CD4-positive, alpha-beta T cell treated with Interleukin-15 for 4 hours (primary cell): ENCODE results near the gene BTBD3.

Source experiments
- DNase-seq: peaks from one replicate; pipeline ENCODE4 v3.0.0-alpha.2; 2020; ENCODE audit warnings: low spot score

BTBD3 gene

DNA sequence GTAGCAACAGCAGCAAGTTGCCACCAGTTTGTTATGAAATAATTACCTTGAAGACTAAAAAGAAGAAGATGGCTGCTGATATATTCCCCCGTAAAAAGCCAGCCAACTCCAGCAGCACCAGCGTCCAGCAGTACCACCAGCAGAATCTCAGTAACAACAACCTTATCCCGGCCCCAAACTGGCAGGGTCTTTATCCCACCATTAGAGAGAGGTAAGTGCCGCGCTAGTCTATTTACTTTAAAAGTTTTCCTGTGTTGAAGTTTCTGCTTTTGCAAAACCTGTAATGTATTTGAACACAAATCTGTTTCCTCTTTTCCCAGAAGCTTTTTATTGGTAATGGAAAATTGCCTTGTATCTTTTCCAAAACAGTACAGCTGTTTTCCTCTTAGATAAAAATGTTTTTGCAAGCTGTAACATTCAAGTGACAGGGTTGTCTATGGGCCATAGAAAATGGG, 725 bp downstream of the BTBD3 start:
- no peak for DNase-seq

DNA sequence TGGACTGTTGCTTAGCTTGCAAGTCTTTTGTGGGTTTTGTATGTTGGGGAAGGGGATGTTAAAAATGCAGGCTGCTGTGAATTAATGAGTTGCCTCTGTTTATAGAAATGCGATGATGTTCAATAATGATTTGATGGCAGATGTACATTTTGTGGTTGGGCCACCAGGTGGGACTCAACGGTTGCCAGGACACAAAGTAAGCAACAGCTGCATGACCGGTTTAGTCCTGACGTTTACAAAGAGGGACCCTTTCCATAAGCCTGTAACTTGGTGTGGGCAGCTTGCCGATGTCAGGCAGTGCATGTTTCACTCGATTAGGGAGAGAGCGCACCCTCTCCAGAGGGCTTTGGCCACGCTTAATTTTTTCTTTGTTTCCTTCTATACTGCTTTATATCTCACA, 1.3 kb downstream of the BTBD3 start:
- DNase-seq: no peak

DNA sequence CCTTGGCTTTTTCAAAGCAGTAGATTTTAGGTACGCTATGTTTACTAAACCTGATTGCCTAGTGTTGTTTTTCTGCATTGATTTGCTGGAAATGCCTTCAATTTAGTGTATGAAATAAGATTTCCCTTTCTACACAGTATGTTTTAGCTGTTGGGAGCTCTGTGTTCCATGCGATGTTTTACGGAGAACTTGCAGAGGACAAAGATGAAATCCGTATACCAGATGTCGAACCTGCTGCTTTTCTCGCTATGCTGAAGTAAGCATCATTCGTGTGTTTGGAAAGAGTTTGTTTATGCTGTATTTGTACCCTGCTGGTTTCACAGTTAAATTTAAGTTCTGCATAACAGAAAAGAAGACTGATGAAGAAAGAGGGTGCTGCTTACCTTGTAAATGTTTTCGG, 1.9 kb downstream of the BTBD3 start:
- no peak for DNase-seq

DNA sequence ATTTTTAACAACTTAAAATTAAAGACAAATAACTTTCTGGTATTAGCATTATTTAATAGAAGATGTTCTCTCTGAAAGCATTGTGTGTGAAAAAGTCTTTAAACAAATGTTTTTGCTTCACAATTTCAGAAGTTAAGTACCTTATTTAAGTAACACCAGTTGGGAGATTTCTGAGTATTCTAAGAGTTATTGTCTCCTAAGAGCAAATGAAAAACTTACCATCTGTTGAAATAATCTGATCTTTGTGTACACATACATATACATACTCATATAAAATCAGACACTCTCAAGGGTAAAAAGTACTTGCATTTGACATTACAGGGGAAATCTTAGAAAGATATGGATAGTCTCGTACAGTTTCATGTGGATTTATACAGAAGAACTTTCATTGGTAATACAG, 2.4 kb downstream of the BTBD3 start:
- DNase-seq: no peak

DNA sequence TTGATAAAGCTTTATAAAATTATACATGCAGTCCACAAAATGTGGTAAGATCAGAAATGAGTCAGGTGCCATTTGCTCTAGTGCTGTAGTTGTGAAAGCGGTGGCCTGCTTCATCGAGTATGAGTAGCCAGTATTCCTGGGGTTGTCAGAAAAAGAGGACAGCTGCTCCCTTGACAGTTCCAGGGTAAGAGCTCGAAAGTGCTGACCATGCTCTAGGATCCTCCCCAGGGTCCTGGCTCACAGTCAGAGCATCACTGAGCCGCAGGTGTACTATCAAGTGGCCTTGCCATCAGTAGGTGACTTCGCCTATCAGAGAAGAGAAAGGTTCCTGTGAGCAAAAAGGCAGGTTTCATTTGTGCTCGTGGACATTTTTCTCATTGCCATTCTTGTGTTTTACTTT, 3.6 kb downstream of the BTBD3 start:
- DNase-seq: no peak

DNA sequence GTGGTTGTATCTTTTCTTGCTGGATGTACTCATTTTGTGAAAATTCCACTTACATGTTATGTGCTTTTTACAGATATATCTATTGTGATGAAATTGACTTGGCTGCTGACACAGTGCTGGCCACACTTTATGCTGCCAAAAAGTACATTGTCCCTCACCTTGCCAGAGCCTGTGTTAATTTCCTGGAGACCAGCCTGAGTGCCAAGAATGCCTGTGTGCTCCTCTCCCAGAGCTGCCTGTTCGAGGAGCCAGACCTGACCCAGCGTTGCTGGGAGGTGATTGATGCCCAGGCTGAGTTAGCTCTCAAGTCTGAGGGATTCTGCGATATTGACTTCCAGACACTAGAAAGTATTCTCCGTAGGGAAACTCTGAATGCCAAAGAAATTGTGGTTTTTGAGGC, 4.9 kb downstream of the BTBD3 start:
- no peak for DNase-seq

DNA sequence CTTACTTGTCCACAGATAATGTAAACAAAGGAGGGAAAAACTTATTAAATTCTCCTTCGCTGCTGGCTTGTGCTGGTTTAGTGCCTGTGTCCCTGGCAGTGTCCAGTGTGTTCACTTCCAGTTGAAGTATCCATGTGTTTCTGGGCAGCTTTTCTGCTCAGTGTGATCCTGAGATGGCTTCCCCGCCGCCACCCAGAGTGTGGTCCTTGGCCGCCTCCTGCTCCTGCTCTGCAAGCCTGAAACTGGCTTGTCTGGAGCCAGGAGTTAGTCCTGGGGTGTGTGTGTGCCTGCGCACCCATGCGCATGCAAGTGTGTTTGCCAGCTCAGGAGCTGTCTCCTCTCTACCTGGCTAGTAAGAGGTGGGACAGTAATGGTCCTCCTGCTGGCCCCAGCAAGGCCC, 7.2 kb downstream of the BTBD3 start:
- DNase-seq: no peak

DNA sequence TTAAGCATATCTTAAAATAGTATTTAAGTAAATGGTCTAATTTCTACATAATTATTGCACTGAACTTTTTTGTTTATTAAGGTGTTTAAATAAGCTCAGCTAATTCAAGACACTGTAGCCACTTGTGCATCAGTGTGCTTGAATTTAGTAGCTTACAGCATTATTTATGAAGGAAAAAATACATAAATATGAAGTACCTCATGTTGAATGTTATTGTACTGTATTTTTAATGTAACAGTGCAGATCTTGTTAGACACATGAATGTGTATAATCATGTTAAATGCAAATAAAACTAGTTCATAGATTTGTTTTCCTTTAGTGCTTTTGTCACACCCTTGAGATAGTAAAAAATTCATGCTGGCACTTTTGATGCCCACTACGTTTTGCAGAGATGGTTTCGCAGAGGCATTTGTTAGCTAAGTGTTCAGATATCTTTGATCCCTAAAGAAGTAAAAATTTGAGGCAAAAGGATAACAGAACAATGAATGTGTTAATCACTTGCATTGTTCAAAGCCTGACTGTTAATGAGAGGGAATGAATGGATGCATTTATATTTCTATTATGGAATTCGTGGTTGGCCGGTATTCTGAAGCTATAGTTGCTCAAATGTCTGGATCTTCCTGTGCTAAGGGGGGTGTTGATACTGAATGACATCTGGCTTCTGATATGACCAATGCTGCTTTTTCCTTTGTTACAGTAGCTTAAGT, 8.8 kb downstream of the BTBD3 start:
- DNase-seq: no peak

DNA sequence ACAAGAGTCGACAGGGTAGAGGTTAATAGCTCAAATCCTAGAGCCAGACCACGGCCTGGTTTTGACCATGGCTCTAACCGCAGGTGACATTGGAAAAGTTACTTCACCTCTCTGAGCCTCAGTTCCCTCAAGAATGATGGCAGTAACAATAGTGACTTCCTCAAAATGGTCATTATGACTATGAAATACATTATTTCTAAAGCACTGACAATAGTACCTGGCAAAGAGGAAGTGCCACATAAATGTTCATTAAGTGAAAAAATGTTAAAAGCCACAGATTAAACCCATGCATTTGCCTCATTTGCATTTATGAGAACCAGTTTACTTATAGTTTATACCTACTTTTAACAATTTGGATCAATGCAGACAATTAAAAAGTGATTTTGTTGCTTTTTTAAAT, 12.3 kb downstream of the BTBD3 start:
- no peak for DNase-seq

DNA sequence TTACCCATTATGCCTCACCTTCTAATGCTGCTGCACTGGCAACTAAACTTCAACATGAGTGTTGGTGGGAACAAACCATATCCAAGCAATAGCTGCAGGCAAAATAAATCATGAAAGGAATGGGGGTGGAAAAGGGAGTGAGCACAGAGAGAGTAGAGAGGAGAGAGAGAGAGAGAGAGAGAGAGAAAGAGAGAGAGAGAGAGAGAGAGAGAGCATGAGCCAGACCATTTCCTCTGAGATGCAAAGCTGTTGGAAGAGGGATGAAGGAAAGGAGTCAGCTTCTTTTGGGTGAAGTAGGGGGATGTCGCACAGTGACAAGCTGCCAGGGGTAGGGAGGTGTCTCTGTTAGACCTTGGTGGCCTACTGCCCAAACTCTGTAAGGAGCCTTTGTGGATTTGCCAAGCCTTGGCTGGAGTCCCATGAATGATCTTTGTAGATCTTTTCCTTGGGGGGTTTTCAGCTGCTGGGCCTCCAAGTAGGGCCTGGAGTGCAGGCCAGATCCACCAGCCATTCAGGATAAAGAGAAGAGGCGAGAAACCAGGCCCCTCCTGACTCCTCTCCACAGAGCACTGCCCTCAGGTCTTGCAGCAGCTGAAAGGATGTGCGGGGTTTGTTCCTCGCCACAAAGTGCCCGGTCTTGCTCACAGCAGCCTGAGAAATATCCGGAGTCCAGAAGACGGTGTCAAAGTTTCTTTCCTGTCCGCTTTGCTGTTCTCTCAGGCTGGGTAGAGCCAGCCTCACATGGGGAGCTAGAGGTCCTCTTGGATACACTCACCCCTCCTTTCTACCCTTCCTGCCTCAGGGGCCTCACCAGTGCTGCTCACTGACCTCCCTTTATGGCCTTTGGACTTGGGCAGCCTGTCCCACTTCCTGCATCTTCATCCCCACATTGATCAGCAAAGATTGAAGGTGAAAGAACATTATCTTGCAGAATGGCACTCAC, 17.8 kb downstream of the BTBD3 start:
- DNase-seq: no peak

DNA sequence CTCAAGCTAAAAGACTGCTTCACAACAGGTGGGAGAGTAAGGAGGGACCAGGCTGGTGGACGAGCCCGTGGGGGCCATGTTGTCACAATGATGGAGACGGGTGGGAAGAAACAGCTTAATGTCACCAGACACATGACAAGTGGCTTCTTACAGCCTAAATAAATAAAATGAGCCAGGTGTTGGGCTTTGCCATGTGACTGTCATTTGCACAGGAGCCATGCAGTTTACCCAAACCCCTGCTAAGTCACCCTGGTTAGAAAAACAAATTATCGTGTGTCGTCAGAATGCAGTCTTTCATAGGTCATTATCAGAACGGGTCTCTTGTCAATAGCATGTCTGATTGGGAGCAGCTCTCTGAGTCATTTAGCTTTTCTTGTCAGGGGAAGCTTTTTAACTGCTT, 18.5 kb downstream of the BTBD3 start:
- no peak for DNase-seq

DNA sequence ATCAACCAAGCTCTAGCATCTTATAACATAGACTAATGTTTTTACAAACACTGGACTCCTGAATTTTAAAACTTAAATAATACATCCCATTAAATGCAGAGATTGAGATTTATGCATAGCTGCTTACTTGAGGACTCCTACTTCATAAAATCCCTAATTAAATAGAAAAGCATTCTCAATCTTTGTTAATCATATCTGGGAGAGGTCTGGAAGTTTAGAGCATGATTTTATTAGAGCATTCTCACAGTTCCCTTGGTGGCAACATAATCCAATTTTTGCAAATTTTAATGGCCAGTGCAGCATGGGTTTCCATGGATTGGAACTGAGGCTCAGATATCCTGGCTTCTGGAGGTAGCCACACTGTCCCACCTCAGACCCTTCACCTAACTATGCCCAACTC, 19.5 kb downstream of the BTBD3 start:
- no peak for DNase-seq

DNA sequence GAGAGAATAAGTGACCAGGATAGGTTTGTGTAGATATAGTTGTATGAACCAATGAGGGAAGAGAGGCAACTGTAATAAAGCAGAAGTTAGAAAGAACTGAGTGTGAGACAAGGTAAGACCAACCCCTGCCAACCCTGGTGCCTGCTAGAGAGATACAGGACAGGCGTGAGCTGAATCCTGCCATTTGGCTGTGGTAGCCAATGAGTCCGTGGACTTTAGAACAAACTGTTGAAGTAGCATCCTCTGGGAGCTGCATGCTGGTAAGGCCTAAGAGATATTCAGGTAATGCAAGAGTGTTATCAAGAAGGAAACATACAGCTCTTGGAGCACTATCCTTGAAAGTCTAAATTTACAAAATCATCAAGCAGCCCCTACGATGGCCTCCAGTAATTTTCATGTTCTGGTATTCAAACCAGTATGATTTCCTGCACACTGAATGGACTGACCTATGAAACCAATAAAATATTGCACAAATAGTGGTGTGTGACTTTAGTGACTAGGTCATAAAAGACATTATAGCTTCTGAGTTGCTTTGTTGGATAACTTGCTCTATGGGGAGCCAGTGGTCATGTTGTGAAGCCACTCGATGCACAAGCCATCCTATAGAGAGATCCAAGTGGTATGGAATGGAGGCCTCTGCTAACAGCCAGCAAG, 24.0 kb downstream of the BTBD3 start:
- DNase-seq: no peak

DNA sequence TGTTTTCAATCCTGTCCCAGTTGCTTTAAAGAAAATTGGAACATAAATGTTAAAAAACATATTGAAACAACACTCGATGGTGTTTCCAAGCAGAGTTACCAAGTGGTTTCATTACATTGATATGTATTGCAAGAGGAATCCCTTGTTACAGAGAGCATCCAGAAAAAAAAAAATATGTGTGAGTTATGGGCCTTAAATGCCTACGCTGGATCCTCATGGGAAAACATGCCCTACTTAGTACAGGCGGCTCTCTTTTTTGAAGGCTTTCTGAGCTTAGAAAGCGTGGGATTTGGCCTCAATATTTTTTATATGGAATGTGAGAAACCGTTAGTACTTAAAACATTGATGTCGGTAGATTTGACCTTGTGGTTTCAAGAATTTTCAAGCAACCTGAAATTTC, 26.1 kb downstream of the BTBD3 start:
- DNase-seq: no peak

DNA sequence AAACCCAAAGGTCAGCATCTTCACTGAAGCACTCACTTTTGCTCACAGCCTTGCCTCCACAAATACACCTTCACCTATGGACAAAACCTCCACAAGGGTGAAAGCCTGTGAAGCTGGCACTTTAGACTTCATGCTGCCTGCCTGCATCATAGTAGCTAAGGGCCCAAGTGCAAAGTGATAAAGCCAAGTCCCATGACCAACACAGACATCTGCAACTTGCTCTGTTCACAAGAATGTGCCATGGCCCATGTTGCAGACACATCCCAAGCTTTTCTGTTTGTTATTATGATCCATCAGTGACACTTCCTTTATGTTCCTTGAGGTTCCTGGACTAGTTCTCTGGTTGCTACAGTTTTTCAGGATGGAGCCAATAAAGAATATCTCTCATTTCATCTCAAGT, 31.1 kb downstream of the BTBD3 start:
- DNase-seq: no peak

DNA sequence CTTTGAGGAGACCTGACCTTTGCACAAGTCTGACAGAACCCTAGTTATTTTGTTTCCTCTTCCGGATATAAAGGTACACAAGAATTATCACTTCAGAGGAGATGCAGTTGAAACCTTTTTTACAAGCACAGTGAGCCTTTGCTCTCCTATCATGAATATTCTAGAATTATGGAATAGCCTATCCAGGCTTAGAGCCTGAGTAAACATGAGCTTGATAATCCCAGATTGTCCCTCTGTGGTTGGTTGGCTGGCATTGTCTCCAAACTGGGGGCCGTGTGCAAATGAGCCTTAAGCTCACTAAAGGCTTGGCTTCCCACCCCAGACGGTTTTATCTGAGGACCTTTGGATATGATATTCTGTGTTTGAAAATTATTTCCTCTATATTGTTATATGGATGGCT, 32.0 kb downstream of the BTBD3 start:
- DNase-seq: no peak

DNA sequence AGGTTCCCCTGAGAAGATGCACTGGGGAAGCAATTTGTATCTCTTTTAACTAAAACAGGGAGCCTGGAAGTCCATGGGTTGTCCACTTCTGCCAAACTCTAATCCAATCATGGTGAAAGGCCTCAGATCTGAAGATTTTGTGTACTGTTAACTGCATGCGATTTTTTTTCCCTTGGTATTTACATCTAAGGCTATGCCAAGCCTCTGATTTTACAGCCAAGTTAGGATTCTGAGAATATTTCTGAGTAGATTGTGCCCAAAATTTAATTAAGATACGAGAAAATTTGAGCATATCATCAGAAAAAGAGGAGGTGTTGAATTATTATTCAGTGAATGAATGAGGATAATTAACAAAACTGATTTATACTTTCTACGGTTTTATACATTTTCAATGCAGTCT, 34.0 kb downstream of the BTBD3 start:
- DNase-seq: no peak

DNA sequence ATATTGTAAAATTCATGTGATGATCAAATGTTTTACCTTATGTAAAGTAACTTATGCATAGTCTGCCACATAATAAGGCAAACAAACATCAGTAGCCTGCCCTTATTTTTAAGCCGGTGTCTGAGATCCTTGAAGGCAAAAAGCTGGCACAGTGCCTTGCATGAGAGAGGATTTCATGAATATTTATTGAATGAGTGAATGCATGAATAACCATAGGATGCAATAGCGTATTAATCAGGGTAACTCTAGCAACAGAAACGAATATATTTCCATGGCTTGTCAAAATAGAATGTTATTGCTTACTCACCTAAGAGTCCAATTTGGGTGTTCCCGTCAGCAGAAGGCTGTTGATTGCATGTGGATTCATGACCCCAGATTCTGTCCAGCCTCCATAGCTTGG, 34.9 kb downstream of the BTBD3 start:
- no peak for DNase-seq

DNA sequence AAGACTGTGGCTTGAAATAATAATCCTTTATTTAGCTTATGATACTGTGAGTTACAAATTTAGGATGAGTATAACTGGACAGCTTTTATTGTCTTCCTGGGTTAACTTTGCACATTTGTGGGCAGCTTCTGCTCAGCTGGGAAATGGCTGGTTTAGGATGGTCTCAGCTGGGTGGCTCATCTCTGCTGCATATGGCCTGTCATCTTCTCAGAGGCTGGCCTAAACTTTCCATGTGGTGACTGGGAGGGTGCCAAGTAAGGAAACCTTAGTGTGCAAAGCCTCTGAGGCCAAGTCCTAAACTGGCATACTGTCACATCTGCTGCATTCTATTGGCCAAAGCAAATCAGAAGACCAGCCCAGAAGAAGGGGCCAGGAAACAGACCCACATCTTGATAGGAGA, 40.2 kb downstream of the BTBD3 start:
- DNase-seq: no peak

DNA sequence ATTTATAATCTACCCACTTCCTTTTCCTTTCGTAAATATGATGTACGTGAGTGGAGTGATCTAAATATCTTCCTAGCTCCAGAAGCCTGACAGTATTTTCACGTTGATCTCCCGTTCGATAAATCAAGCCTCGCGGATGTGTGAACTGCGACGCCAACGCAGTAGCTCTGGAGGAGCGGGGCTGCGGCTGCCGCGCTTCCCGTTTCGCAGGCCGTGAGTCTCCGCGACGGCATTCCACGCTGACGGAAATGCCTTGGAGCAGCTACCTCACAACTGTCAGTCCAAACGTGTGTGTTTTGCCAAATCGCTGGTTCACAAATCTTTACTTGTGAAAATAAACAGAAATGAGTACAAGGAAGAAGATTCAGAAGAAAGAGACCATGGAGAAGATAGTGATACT, 41.2 kb downstream of the BTBD3 start:
- no peak for DNase-seq

DNA sequence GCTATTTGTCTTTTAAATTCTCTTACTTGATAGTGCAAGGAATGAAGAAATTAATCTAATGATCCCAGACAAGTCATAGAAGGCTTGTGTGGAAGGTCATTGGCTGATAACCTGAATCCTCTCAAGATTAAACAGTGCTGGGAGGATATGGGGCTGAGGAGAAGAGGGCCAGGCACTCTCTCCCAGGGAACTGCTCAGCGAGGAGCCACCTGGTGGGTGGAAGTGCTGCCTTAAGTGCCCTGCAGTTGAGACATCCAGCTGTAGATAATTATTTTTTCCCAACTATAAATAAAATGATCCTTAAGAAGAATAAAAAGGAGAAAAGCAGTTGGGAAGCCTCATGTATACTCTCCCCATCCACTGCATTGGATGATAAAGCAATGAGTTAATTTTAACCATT, 47.9 kb downstream of the BTBD3 start:
- DNase-seq: no peak

DNA sequence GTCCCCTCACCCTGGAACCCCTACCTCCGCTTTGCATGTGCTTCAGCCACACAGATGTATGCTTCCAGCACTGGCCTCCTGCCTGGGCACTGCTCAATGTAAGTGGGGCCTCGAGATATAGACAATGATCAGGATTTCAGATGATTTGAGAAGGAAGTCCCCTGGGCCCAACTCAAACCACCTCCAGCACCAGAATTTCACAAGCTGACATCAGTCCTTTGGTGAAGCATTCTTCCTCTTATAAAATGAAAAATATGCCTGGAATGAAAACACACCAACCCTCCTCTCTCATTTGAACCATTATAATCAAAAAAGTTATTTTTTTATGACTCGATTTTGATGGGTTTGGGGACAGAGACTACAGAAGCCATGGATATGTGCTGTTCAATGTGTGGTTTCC, 48.5 kb downstream of the BTBD3 start:
- no peak for DNase-seq

DNA sequence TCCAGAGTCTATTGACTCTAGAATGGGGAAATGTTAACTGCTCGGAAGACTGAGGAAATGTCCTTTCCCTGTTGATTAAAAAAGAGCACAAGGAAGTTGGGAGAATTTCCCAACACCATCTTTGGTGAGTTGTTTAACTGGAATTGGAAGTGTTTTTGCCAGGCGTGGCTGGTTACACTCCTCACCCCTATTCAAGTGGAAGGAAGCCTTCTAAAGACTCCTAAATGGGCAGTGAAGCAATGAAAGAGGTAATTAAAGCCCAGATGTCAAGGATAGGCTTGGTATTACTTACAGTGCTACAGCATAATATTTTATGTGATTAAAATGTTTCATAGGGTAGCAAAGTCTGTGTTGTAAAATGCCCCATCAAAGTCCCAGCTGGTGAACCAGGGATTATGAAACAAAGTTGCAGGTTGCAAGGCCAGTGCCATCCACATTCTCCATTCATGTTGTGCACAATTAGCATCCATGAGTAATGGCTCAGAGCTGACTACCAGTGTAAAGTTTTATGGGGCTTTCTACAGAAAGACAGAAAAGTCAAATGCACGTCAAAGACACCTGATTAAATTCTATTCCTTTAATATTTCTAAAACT, 52.6 kb downstream of the BTBD3 start:
- no peak for DNase-seq
